CD4-positive, CD25-positive, alpha-beta regulatory T cell (primary cell): ENCODE measurements around the gene BLM. TPM values are rescaled to one million over a fixed set of nuclear protein-coding genes. Genes with fewer than 3 reads are reported as not detected.

Source experiments
- ATAC-seq, 2 donors: fragments of 150-1000 bp; cut with Tn5 transposase; one replicate each; pipeline ENCODE4 v1.10.0; 2021; ENCODE audit warnings: low read depth in 2 of 2, moderate number of reproducible peaks in 2 of 2, moderate library complexity in 1 of 2
- DNase-seq, 3 donors: peaks; one replicate each; pipeline versions ENCODE4 v3.0.0 to v3.0.0-alpha.2; 2012 to 2022; ENCODE audit warnings: mixed read lengths in 1 of 3
- H3K27ac ChIP-seq: one replicate; pipeline ENCODE4 v1.7.0; 2013; ENCODE audit warnings: mild to moderate bottlenecking, low read length; ENCODE audit not compliant: insufficient read depth, poor library complexity, severe bottlenecking
- H3K27me3 ChIP-seq: one replicate; pipeline ENCODE4 v1.7.0; 2013; ENCODE audit warnings: low read length; ENCODE audit not compliant: control insufficient read depth, insufficient read depth
- H3K36me3 ChIP-seq: one replicate; pipeline ENCODE4 v1.7.0; 2013; ENCODE audit warnings: mild to moderate bottlenecking, low read length, moderate library complexity; ENCODE audit not compliant: control insufficient read depth, insufficient read depth
- H3K4me1 ChIP-seq: 2 replicates; pipeline ENCODE4 v1.7.0; 2013; ENCODE audit warnings: mild to moderate bottlenecking, low read length; ENCODE audit not compliant: insufficient read depth, control insufficient read depth, poor library complexity, severe bottlenecking
- H3K4me3 ChIP-seq: one replicate; pipeline ENCODE4 v1.7.0; 2013; ENCODE audit warnings: low read depth, mild to moderate bottlenecking, low read length, moderate library complexity
- H3K9me3 ChIP-seq, 2 experiments: 1 replicate in 1 of 2; 2 replicates in 1 of 2; pipeline ENCODE4 v1.7.0; 2013; ENCODE audit warnings: low read length in 2 of 2, mild to moderate bottlenecking in 1 of 2, moderate library complexity in 1 of 2; ENCODE audit not compliant: control insufficient read depth in 2 of 2
- H3K27ac Mint-ChIP-seq, 3 donors: one replicate each; pipeline ENCODE4 v1.8.0; 2020 to 2022; ENCODE audit warnings: mild to moderate bottlenecking in 3 of 3, mixed read lengths in 3 of 3, moderate library complexity in 2 of 3
- H3K27me3 Mint-ChIP-seq: one replicate; pipeline ENCODE4 v1.8.0; 2022; ENCODE audit warnings: mild to moderate bottlenecking, mixed read lengths
- H3K36me3 Mint-ChIP-seq: one replicate; pipeline ENCODE4 v1.8.0; 2020; ENCODE audit warnings: mixed read lengths
- H3K4me1 Mint-ChIP-seq, 4 donors: one replicate each; pipeline ENCODE4 v1.8.0; 2020 to 2022; ENCODE audit warnings: mixed read lengths in 4 of 4, mild to moderate bottlenecking in 1 of 4
- H3K4me3 Mint-ChIP-seq, 4 donors: one replicate each; pipeline ENCODE4 v1.8.0; 2020 to 2022; ENCODE audit warnings: mild to moderate bottlenecking in 4 of 4, mixed read lengths in 4 of 4, moderate library complexity in 3 of 4
- H3K9me3 Mint-ChIP-seq, 7 donors: one replicate each; pipeline ENCODE4 v1.8.0; 2020 to 2022; ENCODE audit warnings: mixed read lengths in 7 of 7, mild to moderate bottlenecking in 3 of 7, moderate library complexity in 2 of 7
- polyA plus RNA-seq, 4 donors: library from polyadenylated mRNA; unstranded; fragments of 300-500 nt; fragmentation: Illumina TruSeq; gene quantifications; one replicate each; pipeline ENCODE4 v1.2.3, GENCODE V29; 2021
- total RNA-seq: library from RNA; stranded (reverse); gene quantifications from one replicate; pipeline ENCODE4 v1.2.3, GENCODE V29; 2022

BLM gene
- total and polyA plus RNA-seq, 5 donors from 2014 or later = 6.3 to 12.0 (median 7.0) TPM

- Histone ChIP-seq H3K4me1 (peaks cover 21% of the 10 kb centered on the region), H3K27me3 (no peaks in the 10 kb centered on the region), H3K9me3 (no peaks in the 10 kb centered on the region), H3K4me3 (no peak overlapping the region), H3K36me3 (no peaks in the 10 kb centered on the region), H3K27ac (peak overlapping the region; percentile 5)
- no peaks in the 10 kb centered on the region for H3K9me3 Mint-ChIP-seq
- H3K36me3 Mint-ChIP-seq = no peaks in the 10 kb centered on the region
- DNase-seq (no peak), ATAC-seq (no peak)
- peak overlapping the region in 2 of 4 donors; percentile 2 to 38 for H3K4me3 Mint-ChIP-seq
- H3K4me1 Mint-ChIP-seq = peaks cover 0 to 30% (median 13%) of the 10 kb centered on the region in 4 donors
- no peaks in the 10 kb centered on the region for H3K27me3 Mint-ChIP-seq
- peak overlapping the region in 2 of 3 donors; percentile 71 to 78 for H3K27ac Mint-ChIP-seq
Observed at GRCh38 chr15:90837094-90837493, 119.9 kb downstream of the BLM start.

- Mint-ChIP-seq H3K36me3 (no peaks in the 10 kb centered on the region), H3K9me3 (no peaks in the 10 kb centered on the region), H3K27ac (peak overlapping the region in 2 of 3 donors; percentile 71 to 87), H3K4me3 (peak overlapping the region; percentile 50 to 73 (median 69)), H3K4me1 (peaks cover 0 to 30% (median 13%) of the 10 kb centered on the region in 4 donors), H3K27me3 (no peaks in the 10 kb centered on the region)
- Histone ChIP-seq H3K27me3 (no peaks in the 10 kb centered on the region), H3K36me3 (no peaks in the 10 kb centered on the region), H3K27ac (peak overlapping the region; percentile 44), H3K4me1 (peaks cover 21% of the 10 kb centered on the region), H3K4me3 (peak overlapping the region; percentile 2), H3K9me3 (no peaks in the 10 kb centered on the region)
- peak; percentile 68 to 90 (median 77) for DNase-seq
- peak; percentile 95 to 97 for ATAC-seq
Observed at GRCh38 chr15:90838139-90838538, 121.0 kb downstream of the BLM start.

- no peaks in the 10 kb centered on the region for H3K36me3 Mint-ChIP-seq
- Histone ChIP-seq H3K4me1 (peaks cover 21% of the 10 kb centered on the region), H3K9me3 (no peaks in the 10 kb centered on the region), H3K36me3 (no peaks in the 10 kb centered on the region), H3K4me3 (peak overlapping the region; percentile 2), H3K27me3 (no peaks in the 10 kb centered on the region), H3K27ac (peak overlapping the region; percentile 44)
- H3K4me1 Mint-ChIP-seq = peaks cover 0 to 30% (median 13%) of the 10 kb centered on the region in 4 donors
- peak overlapping the region in 2 of 3 donors; percentile 71 to 87 for H3K27ac Mint-ChIP-seq
- H3K4me3 Mint-ChIP-seq = peak overlapping the region; percentile 50 to 73 (median 69)
- H3K9me3 Mint-ChIP-seq = no peaks in the 10 kb centered on the region
- no peak for DNase-seq
- peak in 1 of 2 donors; percentile 8 for ATAC-seq
- H3K27me3 Mint-ChIP-seq = peaks cover 4% of the 10 kb centered on the region
Observed at GRCh38 chr15:90838544-90838943, 121.4 kb downstream of the BLM start.

- no peaks in the 10 kb centered on the region for H3K9me3 ChIP-seq
- H3K4me1 ChIP-seq = peaks cover 21% of the 10 kb centered on the region
- H3K27me3 ChIP-seq = no peaks in the 10 kb centered on the region
- Mint-ChIP-seq H3K4me1 (peaks cover 0 to 30% (median 13%) of the 10 kb centered on the region in 4 donors), H3K27me3 (peaks cover 4% of the 10 kb centered on the region), H3K4me3 (peak overlapping the region; percentile 7 to 63 (median 28)), H3K27ac (peak overlapping the region in 2 of 3 donors; percentile 42 to 86), H3K9me3 (no peaks in the 10 kb centered on the region), H3K36me3 (no peaks in the 10 kb centered on the region)
- no peaks in the 10 kb centered on the region for H3K36me3 ChIP-seq
- H3K27ac ChIP-seq = no peak overlapping the region
- ATAC-seq (no peak), DNase-seq (peak in 1 of 3 donors; percentile 43)
- H3K4me3 ChIP-seq = no peak overlapping the region
Observed at GRCh38 chr15:90839187-90840071, 122.3 kb downstream of the BLM start.

GRCh38 chr15:90840157-90840855 lies 123.2 kb downstream of the BLM start:
- H3K4me1 ChIP-seq = peaks cover 21% of the 10 kb centered on the region
- peaks cover 4% of the 10 kb centered on the region for H3K27me3 Mint-ChIP-seq
- H3K9me3 ChIP-seq = no peaks in the 10 kb centered on the region
- no peak overlapping the region for H3K4me3 ChIP-seq
- DNase-seq = no peak
- H3K27me3 ChIP-seq = no peaks in the 10 kb centered on the region
- H3K9me3 Mint-ChIP-seq = no peaks in the 10 kb centered on the region
- peak overlapping the region in 1 of 3 donors; percentile 42 for H3K27ac Mint-ChIP-seq
- H3K4me3 Mint-ChIP-seq = peak overlapping the region in 2 of 4 donors; percentile 15 to 19
- no peak for ATAC-seq
- no peaks in the 10 kb centered on the region for H3K36me3 ChIP-seq
- no peak overlapping the region for H3K27ac ChIP-seq
- H3K4me1 Mint-ChIP-seq = peaks cover 0 to 30% (median 13%) of the 10 kb centered on the region in 4 donors
- H3K36me3 Mint-ChIP-seq = no peaks in the 10 kb centered on the region

GRCh38 chr15:90840954-90841353 lies 123.8 kb downstream of the BLM start:
- H3K4me3 ChIP-seq = no peak overlapping the region
- Mint-ChIP-seq H3K36me3 (no peaks in the 10 kb centered on the region), H3K9me3 (no peaks in the 10 kb centered on the region), H3K4me3 (no peak overlapping the region), H3K27ac (no peak overlapping the region), H3K27me3 (peaks cover 4% of the 10 kb centered on the region), H3K4me1 (peaks cover 0 to 30% (median 13%) of the 10 kb centered on the region in 4 donors)
- no peak overlapping the region for H3K27ac ChIP-seq
- no peaks in the 10 kb centered on the region for H3K9me3 ChIP-seq
- ATAC-seq = no peak
- DNase-seq = no peak
- no peaks in the 10 kb centered on the region for H3K27me3 ChIP-seq
- H3K36me3 ChIP-seq = no peaks in the 10 kb centered on the region
- peaks cover 21% of the 10 kb centered on the region for H3K4me1 ChIP-seq

- Mint-ChIP-seq H3K36me3 (no peaks in the 10 kb centered on the region), H3K27ac (no peak overlapping the region), H3K9me3 (no peaks in the 10 kb centered on the region), H3K4me1 (peaks cover 0 to 5% (median 2%) of the 10 kb centered on the region in 4 donors), H3K27me3 (peaks cover 14% of the 10 kb centered on the region), H3K4me3 (no peak overlapping the region)
- Histone ChIP-seq H3K27me3 (no peaks in the 10 kb centered on the region), H3K9me3 (no peaks in the 10 kb centered on the region), H3K4me3 (no peak overlapping the region), H3K27ac (no peak overlapping the region), H3K36me3 (no peaks in the 10 kb centered on the region), H3K4me1 (no peaks in the 10 kb centered on the region)
- no peak for ATAC-seq
- no peak for DNase-seq
Observed at GRCh38 chr15:90844696-90845095, 127.5 kb downstream of the BLM start.
